ENCODE measurements around the gene PTPN4. TPM values are rescaled to one million over a fixed set of nuclear protein-coding genes. Genes with fewer than 3 reads are reported as not detected.

PTPN4 gene
- total and polyA plus RNA-seq, 10 of the 15 experiments (the other 5 are each of a cell fraction or from before 2014, with no cell fraction given): 5.0 to 29.7 (median 23.7) TPM

DNA sequence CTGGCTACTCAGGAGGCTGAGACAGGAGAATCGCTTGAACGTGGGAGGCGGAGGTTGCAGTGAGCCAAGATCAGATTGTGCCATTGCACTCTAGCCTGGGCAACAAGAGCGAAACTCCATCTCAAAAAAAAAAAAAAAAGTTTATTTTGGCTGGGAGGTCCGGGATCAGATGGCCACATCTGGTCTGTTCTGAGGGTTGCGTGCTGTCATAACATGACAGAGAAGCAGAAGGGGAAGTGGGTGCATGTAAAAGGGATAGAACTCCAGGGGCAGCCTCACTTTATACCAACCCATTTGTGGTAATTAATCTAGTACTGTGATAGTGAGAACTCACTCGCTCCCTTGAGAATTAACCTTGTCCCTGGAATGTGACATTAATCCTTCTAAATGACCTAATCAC lies 101.2 kb downstream of the PTPN4 start (continued):
- TF ChIP-seq, protein P1, sequence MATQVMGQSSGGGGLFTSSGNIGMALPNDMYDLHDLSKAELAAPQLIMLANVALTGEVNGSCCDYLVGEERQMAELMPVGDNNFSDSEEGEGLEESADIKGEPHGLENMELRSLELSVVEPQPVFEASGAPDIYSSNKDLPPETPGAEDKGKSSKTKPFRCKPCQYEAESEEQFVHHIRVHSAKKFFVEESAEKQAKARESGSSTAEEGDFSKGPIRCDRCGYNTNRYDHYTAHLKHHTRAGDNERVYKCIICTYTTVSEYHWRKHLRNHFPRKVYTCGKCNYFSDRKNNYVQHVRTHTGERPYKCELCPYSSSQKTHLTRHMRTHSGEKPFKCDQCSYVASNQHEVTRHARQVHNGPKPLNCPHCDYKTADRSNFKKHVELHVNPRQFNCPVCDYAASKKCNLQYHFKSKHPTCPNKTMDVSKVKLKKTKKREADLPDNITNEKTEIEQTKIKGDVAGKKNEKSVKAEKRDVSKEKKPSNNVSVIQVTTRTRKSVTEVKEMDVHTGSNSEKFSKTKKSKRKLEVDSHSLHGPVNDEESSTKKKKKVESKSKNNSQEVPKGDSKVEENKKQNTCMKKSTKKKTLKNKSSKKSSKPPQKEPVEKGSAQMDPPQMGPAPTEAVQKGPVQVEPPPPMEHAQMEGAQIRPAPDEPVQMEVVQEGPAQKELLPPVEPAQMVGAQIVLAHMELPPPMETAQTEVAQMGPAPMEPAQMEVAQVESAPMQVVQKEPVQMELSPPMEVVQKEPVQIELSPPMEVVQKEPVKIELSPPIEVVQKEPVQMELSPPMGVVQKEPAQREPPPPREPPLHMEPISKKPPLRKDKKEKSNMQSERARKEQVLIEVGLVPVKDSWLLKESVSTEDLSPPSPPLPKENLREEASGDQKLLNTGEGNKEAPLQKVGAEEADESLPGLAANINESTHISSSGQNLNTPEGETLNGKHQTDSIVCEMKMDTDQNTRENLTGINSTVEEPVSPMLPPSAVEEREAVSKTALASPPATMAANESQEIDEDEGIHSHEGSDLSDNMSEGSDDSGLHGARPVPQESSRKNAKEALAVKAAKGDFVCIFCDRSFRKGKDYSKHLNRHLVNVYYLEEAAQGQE (IDR thresholded peaks at IDR 0.05; ENCODE audit: low read depth, low read length): no peak
- TF ChIP-seq EED (IDR thresholded peaks at IDR 0.05; ENCODE audit: low read depth) (0 out of 2 replicates have a peak, but pooled peaks have one; percentile 30), FOXM1 (IDR thresholded peaks at IDR 0.05; ENCODE audit: low read depth, low read length) (no peak), CBX5 (IDR thresholded peaks at IDR 0.05; ENCODE audit: low read depth) (no peak), MTA3 (IDR thresholded peaks at IDR 0.05; ENCODE audit: borderline replicate concordance, low read length) (no peak), PAX8 (IDR thresholded peaks at IDR 0.05) (no peak), IKZF2 (IDR thresholded peaks at IDR 0.05) (no peak)

- Histone ChIP-seq H3K4me1 (ENCODE audit: control insufficient read depth, insufficient read depth, low read length) (peaks cover 22% of the 10 kb centered on the region; the same call in 1 of the 2 replicates), H3K36me3 (ENCODE audit: control insufficient read depth in 2 of 2, insufficient read depth in 2 of 2, low read length in 1 of 2) (no peaks in the 10 kb centered on the region), H3K9ac (ENCODE audit: control insufficient read depth, insufficient read depth, low read length) (no peak overlapping the region; the same call in 1 of the 2 replicates), H3K27me3 (replicated peaks in 1 of 2; ENCODE audit: control insufficient read depth in 2 of 2, insufficient read depth in 2 of 2, low read length in 1 of 2) (no peaks in the 10 kb centered on the region), H4K20me1 (ENCODE audit: control insufficient read depth, insufficient read depth) (no peaks in the 10 kb centered on the region), H3K27ac (ENCODE audit: control insufficient read depth, insufficient read depth) (peak overlapping the region; percentile 64), H3K79me2 (ENCODE audit: control insufficient read depth, insufficient read depth, low read length) (no peaks in the 10 kb centered on the region; the same call in none of the 2 replicates), H2AFZ (ENCODE audit: control insufficient read depth, low read depth, low read length) (no peak overlapping the region), H3K4me3 (0 out of 2 replicates have a peak overlapping the region, but pooled peaks have one; percentile 31), H3K9me3 (replicated peaks; ENCODE audit: control insufficient read depth, insufficient read depth, low read length) (no peaks in the 10 kb centered on the region; the same call in 2 of the 3 replicates), H3K4me2 (ENCODE audit: control insufficient read depth, insufficient read depth) (peak overlapping the region; percentile 49)
- intact Hi-C loops (cut with micrococcal nuclease; ENCODE audit: unreplicated experiment) (loop anchor here (10.0 kb wide), 1 partner anchor 152 kb away; the partner anchor contains the start of gene EPB41L5), in situ Hi-C loops (cut with MboI) (no loop called here)
- DNase-seq (ENCODE audit: low read depth, low spot score) (peak; percentile 52), ATAC-seq (peak; percentile 92), FAIRE-seq (peak; percentile 90)
- BruUV-seq (replicated peaks): no TSS peak
- ChIA-PET RAD21 (ENCODE audit: unreplicated experiment) (interaction anchor here (1.0 kb wide), 2 partner anchors 313 to 314 kb away, joined by 4 read pairs; no protein-coding TSS in a partner anchor), CTCF (interaction anchor here (0.7 to 1.6 kb wide), 5 partner anchors 35 to 313 kb away, joined by 3 to 4 read pairs (median 3); no protein-coding TSS in a partner anchor), POLR2A (no interaction called here), SMC1A (ENCODE audit: uncharacterized antibody, unreplicated experiment) (interaction anchor here (1.7 to 1.8 kb wide), 2 partner anchors 11 to 151 kb away, joined by 4 to 6 read pairs; partner anchors contain the start of gene EPB41L5)
- WGBS (ENCODE audit: insufficient coverage, insufficient replicate concordance, low lambda C conversion rate, missing lambda C conversion rate): 33% methylated on average over 3 of the region's 3 CpGs
- TF ChIP-seq, protein P2, sequence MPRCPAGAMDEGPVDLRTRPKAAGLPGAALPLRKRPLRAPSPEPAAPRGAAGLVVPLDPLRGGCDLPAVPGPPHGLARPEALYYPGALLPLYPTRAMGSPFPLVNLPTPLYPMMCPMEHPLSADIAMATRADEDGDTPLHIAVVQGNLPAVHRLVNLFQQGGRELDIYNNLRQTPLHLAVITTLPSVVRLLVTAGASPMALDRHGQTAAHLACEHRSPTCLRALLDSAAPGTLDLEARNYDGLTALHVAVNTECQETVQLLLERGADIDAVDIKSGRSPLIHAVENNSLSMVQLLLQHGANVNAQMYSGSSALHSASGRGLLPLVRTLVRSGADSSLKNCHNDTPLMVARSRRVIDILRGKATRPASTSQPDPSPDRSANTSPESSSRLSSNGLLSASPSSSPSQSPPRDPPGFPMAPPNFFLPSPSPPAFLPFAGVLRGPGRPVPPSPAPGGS (IDR thresholded peaks at IDR 0.05; ENCODE audit: borderline replicate concordance, insufficient read depth, low read depth, low read length, poor library complexity, severe bottlenecking): no peak
- no peak for TF ChIP-seq CHD1 (IDR thresholded peaks at IDR 0.05; ENCODE audit: low read depth, low read length)
- TF ChIP-seq, protein P3, sequence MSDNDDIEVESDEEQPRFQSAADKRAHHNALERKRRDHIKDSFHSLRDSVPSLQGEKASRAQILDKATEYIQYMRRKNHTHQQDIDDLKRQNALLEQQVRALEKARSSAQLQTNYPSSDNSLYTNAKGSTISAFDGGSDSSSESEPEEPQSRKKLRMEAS (IDR thresholded peaks at IDR 0.05; ENCODE audit: low read depth, low read length): no peak
- no peak for TF ChIP-seq SMAD5 (IDR thresholded peaks at IDR 0.05; ENCODE audit: low read depth)
- TF ChIP-seq BACH1 (IDR thresholded peaks at IDR 0.05; ENCODE audit: borderline replicate concordance): no peak
- no peak for TF ChIP-seq BMI1 (IDR thresholded peaks at IDR 0.05; ENCODE audit: borderline replicate concordance)
- TF ChIP-seq HDAC6 (IDR thresholded peaks at IDR 0.05; ENCODE audit: unreplicated experiment): no peak
- TF ChIP-seq, protein P4, sequence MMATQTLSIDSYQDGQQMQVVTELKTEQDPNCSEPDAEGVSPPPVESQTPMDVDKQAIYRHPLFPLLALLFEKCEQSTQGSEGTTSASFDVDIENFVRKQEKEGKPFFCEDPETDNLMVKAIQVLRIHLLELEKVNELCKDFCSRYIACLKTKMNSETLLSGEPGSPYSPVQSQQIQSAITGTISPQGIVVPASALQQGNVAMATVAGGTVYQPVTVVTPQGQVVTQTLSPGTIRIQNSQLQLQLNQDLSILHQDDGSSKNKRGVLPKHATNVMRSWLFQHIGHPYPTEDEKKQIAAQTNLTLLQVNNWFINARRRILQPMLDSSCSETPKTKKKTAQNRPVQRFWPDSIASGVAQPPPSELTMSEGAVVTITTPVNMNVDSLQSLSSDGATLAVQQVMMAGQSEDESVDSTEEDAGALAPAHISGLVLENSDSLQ (IDR thresholded peaks at IDR 0.05): no peak
- no peak for TF ChIP-seq ZNF217 (IDR thresholded peaks at IDR 0.05)
Measured at GRCh38 chr2:119862127-119862889, 102.6 kb downstream of the PTPN4 start.

Data from GM12878 (cell line).